ENCODE measurements around the gene PKD2. TPM values are rescaled to one million over a fixed set of nuclear protein-coding genes. Genes with fewer than 3 reads are reported as not detected.
A peak's percentile ranks its signal among the peaks of the same experiment; 100 is the strongest.

PKD2 gene
- total RNA-seq, 4 donors from 2014 or later: 4.1 to 7.6 (median 6.2) TPM

- intact Hi-C loops (cut with DNase I; ENCODE audit: low total_unique reads): no loop called here
- no peak overlapping the region for H3K4me3 ChIP-seq
- no peaks in the 10 kb centered on the region for H3K27me3 ChIP-seq
- ATAC-seq (no peak), DNase-seq (no peak)
- TF ChIP-seq CTCF (IDR thresholded peaks at IDR 0.05 in 4 of 5, conservative IDR thresholded peaks at IDR 0.05 in 1 of 5): no peak
- TF ChIP-seq POLR2A (IDR thresholded peaks at IDR 0.05): no peak
- H3K4me1 ChIP-seq: peaks cover 8 to 13% of the 10 kb centered on the region in 2 donors
- no peak overlapping the region for H3K27ac ChIP-seq
- H3K36me3 ChIP-seq: no peaks in the 10 kb centered on the region
- no peaks in the 10 kb centered on the region for H3K9me3 ChIP-seq
- in situ Hi-C loops (cut with MboI; ENCODE audit: low sequenced_read_pairs in 4 of 4): no loop called here
These were observed 79.6 kb downstream of the PKD2 start for GRCh38 chr4:88087004-88087403.

DNA sequence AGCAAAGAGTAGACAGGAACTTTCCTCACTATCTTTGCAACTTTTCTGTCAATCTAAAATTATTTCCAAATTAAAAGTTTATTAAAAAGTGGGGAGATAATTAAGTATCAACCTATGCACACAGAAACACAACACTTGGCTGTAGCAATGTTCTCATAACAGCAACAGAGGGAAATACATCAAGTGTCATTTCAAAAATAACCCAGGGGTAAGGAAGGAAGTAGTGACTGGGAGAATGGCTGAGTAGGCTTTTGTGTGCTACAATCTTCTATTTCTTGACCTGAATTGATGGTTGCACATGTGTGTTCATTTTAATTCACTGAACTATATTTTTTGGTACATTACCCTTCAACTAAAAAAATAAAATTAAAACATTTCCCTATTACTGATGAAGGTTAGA is 83.5 kb downstream of the PKD2 start:
- DNase-seq (no peak), ATAC-seq (peak in 1 of 2 donors; percentile 72)
- Histone ChIP-seq H3K27me3 (no peaks in the 10 kb centered on the region), H3K4me1 (peaks cover 8 to 13% of the 10 kb centered on the region in 2 donors), H3K9me3 (no peaks in the 10 kb centered on the region), H3K4me3 (no peak overlapping the region), H3K36me3 (no peaks in the 10 kb centered on the region), H3K27ac (peak overlapping the region in 3 of 4 donors; percentile 11 to 18 (median 12))
- TF ChIP-seq CTCF (IDR thresholded peaks at IDR 0.05 in 4 of 5, conservative IDR thresholded peaks at IDR 0.05 in 1 of 5): no peak
- TF ChIP-seq POLR2A (IDR thresholded peaks at IDR 0.05): no peak
- in situ Hi-C loops (cut with MboI; ENCODE audit: low sequenced_read_pairs in 4 of 4): no loop called here
- intact Hi-C loops (cut with DNase I; ENCODE audit: low total_unique reads): no loop called here

GRCh38 chr4:88091378-88091777 is 83.9 kb downstream of the PKD2 start:
- Histone ChIP-seq H3K27me3 (no peaks in the 10 kb centered on the region), H3K27ac (peak overlapping the region in 3 of 4 donors; percentile 11 to 18 (median 12)), H3K9me3 (no peaks in the 10 kb centered on the region), H3K4me1 (peaks cover 8 to 13% of the 10 kb centered on the region in 2 donors), H3K4me3 (no peak overlapping the region), H3K36me3 (no peaks in the 10 kb centered on the region)
- ATAC-seq (peak; percentile 77 to 94), DNase-seq (no peak)
- intact Hi-C loops (cut with DNase I; ENCODE audit: low total_unique reads) (no loop called here), in situ Hi-C loops (cut with MboI; ENCODE audit: low sequenced_read_pairs in 4 of 4) (no loop called here)
- TF ChIP-seq POLR2A (IDR thresholded peaks at IDR 0.05) (no peak), CTCF (IDR thresholded peaks at IDR 0.05 in 4 of 5, conservative IDR thresholded peaks at IDR 0.05 in 1 of 5) (no peak)

DNA sequence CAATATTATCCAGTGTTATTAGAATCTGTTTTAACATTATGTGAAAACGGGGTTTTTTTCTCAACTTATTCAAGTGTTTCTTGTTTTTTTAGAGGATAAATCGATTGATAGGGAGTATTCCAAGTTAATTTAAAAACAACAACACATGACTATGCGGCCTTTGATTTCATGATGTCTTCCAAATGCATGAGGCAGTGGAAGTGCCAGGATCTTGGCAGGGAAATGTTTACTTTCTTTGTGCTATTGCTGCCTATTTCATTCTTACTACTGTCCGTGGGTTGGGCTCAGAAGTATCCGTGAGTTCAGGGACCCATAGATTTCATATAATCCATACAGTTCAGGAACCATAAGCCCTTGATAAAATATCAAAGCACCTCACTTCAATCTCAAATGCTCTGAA is 86.4 kb downstream of the PKD2 start:
- no peak for DNase-seq
- H3K4me1 ChIP-seq: peaks cover 8 to 13% of the 10 kb centered on the region in 2 donors
- in situ Hi-C loops (cut with MboI; ENCODE audit: low sequenced_read_pairs in 4 of 4) (no loop called here), intact Hi-C loops (cut with DNase I; ENCODE audit: low total_unique reads) (no loop called here)
- no peaks in the 10 kb centered on the region for H3K36me3 ChIP-seq
- H3K27me3 ChIP-seq: no peaks in the 10 kb centered on the region
- no peak overlapping the region for H3K4me3 ChIP-seq
- no peaks in the 10 kb centered on the region for H3K9me3 ChIP-seq
- TF ChIP-seq POLR2A (IDR thresholded peaks at IDR 0.05) (no peak), CTCF (IDR thresholded peaks at IDR 0.05 in 4 of 5, conservative IDR thresholded peaks at IDR 0.05 in 1 of 5) (no peak)
- ATAC-seq: no peak
- H3K27ac ChIP-seq: no peak overlapping the region

GRCh38 chr4:88097301-88097700 is 89.9 kb downstream of the PKD2 start:
- H3K27ac ChIP-seq: no peak overlapping the region
- no peaks in the 10 kb centered on the region for H3K9me3 ChIP-seq
- DNase-seq: no peak
- no peak overlapping the region for H3K4me3 ChIP-seq
- H3K36me3 ChIP-seq: no peaks in the 10 kb centered on the region
- no peaks in the 10 kb centered on the region for H3K27me3 ChIP-seq
- intact Hi-C loops (cut with DNase I; ENCODE audit: low total_unique reads) (no loop called here), in situ Hi-C loops (cut with MboI; ENCODE audit: low sequenced_read_pairs in 4 of 4) (no loop called here)
- ATAC-seq: no peak
- no peaks in the 10 kb centered on the region for H3K4me1 ChIP-seq
- TF ChIP-seq POLR2A (IDR thresholded peaks at IDR 0.05): no peak
- no peak for TF ChIP-seq CTCF (IDR thresholded peaks at IDR 0.05 in 4 of 5, conservative IDR thresholded peaks at IDR 0.05 in 1 of 5)

Measured in gastrocnemius medialis (tissue), 4 donors.